ENCODE data around the gene ITK.

The ITK gene

GRCh38 chr5:157263496-157264090 is 83.0 kb downstream of the ITK start:
- peaks cover 5% of the 10 kb centered on the region for H3K79me2 ChIP-seq
- H3K4me3 ChIP-seq (ENCODE audit: low read depth, low read length), result no peak overlapping the region
- H3K4me2 ChIP-seq (ENCODE audit: low read length), result no peak overlapping the region
- no peaks in the 10 kb centered on the region for H3K36me3 ChIP-seq (ENCODE audit: control insufficient read depth, insufficient read depth, low read length)
- H3K9me3 ChIP-seq (ENCODE audit: control insufficient read depth, low read length), result no peaks in the 10 kb centered on the region
- H3K4me1 ChIP-seq, result peaks cover 30% of the 10 kb centered on the region
- TF ChIP-seq CTCF (IDR thresholded peaks at IDR 0.05), result no peak
- peak overlapping the region; percentile 13 for H3K27ac ChIP-seq
- no peak overlapping the region for H3K9ac ChIP-seq
- peak overlapping the region; percentile 32 for H2AFZ ChIP-seq
- H3K27me3 ChIP-seq (ENCODE audit: control insufficient read depth, insufficient read depth, low read length), result no peaks in the 10 kb centered on the region

GRCh38 chr5:157265714-157266285 is 85.2 kb downstream of the ITK start, which contains the start of gene CYFIP2:
TSS of gene CYFIP2 (plus strand) at chr5:157266123. CDS start at chr5:157285362, 19,239 bp downstream.
- Histone ChIP-seq H2AFZ (peak within 1 kb of the TSS; percentile 97), H3K4me2 (ENCODE audit: low read length) (peak within 1 kb of the TSS; percentile 95), H3K79me2 (peaks cover 11% of the 10 kb centered on the region), H3K4me3 (ENCODE audit: low read depth, low read length) (peak within 1 kb of the TSS; percentile 75), H3K9ac (peak within 1 kb of the TSS; percentile 41), H3K27me3 (ENCODE audit: control insufficient read depth, insufficient read depth, low read length) (no peaks in the 10 kb centered on the region), H3K36me3 (ENCODE audit: control insufficient read depth, insufficient read depth, low read length) (no peaks in the 10 kb centered on the region), H3K9me3 (ENCODE audit: control insufficient read depth, low read length) (no peaks in the 10 kb centered on the region), H3K27ac (peak within 1 kb of the TSS; percentile 84), H3K4me1 (peaks cover 49% of the 10 kb centered on the region)
- TF ChIP-seq CTCF (IDR thresholded peaks at IDR 0.05), result no peak

GRCh38 chr5:157266286-157267007 is 85.8 kb downstream of the ITK start:
- Histone ChIP-seq H3K27me3 (ENCODE audit: control insufficient read depth, insufficient read depth, low read length) (no peaks in the 10 kb centered on the region), H3K36me3 (ENCODE audit: control insufficient read depth, insufficient read depth, low read length) (no peaks in the 10 kb centered on the region), H3K4me1 (peaks cover 49% of the 10 kb centered on the region), H3K27ac (peak overlapping the region; percentile 77), H3K79me2 (peaks cover 17% of the 10 kb centered on the region), H3K4me3 (ENCODE audit: low read depth, low read length) (peak overlapping the region; percentile 62), H2AFZ (peak overlapping the region; percentile 89), H3K9me3 (ENCODE audit: control insufficient read depth, low read length) (no peaks in the 10 kb centered on the region), H3K4me2 (ENCODE audit: low read length) (peak overlapping the region; percentile 81), H3K9ac (peak overlapping the region; percentile 41)
- no peak for TF ChIP-seq CTCF (IDR thresholded peaks at IDR 0.05)

- Histone ChIP-seq H3K27ac (peak overlapping the region; percentile 77), H2AFZ (no peak overlapping the region), H3K9me3 (ENCODE audit: control insufficient read depth, low read length) (no peaks in the 10 kb centered on the region), H3K79me2 (peaks cover 21% of the 10 kb centered on the region), H3K4me2 (ENCODE audit: low read length) (peak overlapping the region; percentile 81), H3K4me1 (peaks cover 52% of the 10 kb centered on the region), H3K36me3 (ENCODE audit: control insufficient read depth, insufficient read depth, low read length) (no peaks in the 10 kb centered on the region), H3K9ac (no peak overlapping the region), H3K27me3 (ENCODE audit: control insufficient read depth, insufficient read depth, low read length) (no peaks in the 10 kb centered on the region), H3K4me3 (ENCODE audit: low read depth, low read length) (peak overlapping the region; percentile 62)
- no peak for TF ChIP-seq CTCF (IDR thresholded peaks at IDR 0.05)
Observed at GRCh38 chr5:157267025-157267424, 86.4 kb downstream of the ITK start.

Measured in parathyroid adenoma (tissue), 2 donors.